Measurements from ENCODE around the gene ZNF112.

DNA sequence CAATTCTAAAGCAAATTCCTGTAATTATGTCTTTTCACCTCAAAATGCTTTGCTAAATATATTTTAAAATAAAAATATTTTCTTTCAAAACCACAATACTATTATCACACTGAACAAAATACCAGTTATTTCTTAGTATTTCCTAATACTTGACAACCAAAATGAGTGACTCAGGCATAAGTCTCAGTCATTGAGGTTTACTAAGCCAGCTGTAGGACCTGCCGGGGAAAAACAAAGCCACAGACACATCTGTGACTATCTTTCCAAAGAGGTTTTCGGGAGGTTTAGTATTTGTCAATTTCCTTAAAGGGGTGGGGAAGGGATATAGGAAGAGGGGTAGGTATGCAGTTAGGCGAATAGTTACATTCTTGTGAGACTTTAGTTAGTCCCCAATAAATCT, 48.5 kb downstream of the ZNF112 start:
- no peak for TF ChIP-seq TCF4 (CRISPR knock-in tag; IDR thresholded peaks at IDR 0.05; ENCODE audit: borderline replicate concordance)
- TF ChIP-seq, protein P1, sequence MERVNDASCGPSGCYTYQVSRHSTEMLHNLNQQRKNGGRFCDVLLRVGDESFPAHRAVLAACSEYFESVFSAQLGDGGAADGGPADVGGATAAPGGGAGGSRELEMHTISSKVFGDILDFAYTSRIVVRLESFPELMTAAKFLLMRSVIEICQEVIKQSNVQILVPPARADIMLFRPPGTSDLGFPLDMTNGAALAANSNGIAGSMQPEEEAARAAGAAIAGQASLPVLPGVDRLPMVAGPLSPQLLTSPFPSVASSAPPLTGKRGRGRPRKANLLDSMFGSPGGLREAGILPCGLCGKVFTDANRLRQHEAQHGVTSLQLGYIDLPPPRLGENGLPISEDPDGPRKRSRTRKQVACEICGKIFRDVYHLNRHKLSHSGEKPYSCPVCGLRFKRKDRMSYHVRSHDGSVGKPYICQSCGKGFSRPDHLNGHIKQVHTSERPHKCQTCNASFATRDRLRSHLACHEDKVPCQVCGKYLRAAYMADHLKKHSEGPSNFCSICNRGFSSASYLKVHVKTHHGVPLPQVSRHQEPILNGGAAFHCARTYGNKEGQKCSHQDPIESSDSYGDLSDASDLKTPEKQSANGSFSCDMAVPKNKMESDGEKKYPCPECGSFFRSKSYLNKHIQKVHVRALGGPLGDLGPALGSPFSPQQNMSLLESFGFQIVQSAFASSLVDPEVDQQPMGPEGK (CRISPR knock-in tag; IDR thresholded peaks at IDR 0.05; ENCODE audit: borderline replicate concordance) = no peak
- TF ChIP-seq ARNTL (CRISPR knock-in tag; IDR thresholded peaks at IDR 0.05; ENCODE audit: borderline replicate concordance, low read depth) = no peak
- TF ChIP-seq ZFP3 (CRISPR knock-in tag; IDR thresholded peaks at IDR 0.05) = no peak
- no peak for TF ChIP-seq CSDC2 (CRISPR knock-in tag; IDR thresholded peaks at IDR 0.05)
- no peak for TF ChIP-seq ZNF8 (CRISPR knock-in tag; IDR thresholded peaks at IDR 0.05)
- TF ChIP-seq BACH2 (CRISPR knock-in tag; IDR thresholded peaks at IDR 0.05; ENCODE audit: borderline replicate concordance) = no peak
- no peak for TF ChIP-seq TOX (CRISPR knock-in tag; IDR thresholded peaks at IDR 0.05; ENCODE audit: borderline replicate concordance)
- no peak for TF ChIP-seq RARB (CRISPR knock-in tag; IDR thresholded peaks at IDR 0.05)
- TF ChIP-seq ZNF70 (CRISPR knock-in tag; IDR thresholded peaks at IDR 0.05) = no peak
- TF ChIP-seq, protein P2, sequence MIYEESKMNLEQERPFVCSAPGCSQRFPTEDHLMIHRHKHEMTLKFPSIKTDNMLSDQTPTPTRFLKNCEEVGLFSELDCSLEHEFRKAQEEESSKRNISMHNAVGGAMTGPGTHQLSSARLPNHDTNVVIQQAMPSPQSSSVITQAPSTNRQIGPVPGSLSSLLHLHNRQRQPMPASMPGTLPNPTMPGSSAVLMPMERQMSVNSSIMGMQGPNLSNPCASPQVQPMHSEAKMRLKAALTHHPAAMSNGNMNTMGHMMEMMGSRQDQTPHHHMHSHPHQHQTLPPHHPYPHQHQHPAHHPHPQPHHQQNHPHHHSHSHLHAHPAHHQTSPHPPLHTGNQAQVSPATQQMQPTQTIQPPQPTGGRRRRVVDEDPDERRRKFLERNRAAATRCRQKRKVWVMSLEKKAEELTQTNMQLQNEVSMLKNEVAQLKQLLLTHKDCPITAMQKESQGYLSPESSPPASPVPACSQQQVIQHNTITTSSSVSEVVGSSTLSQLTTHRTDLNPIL (CRISPR knock-in tag; IDR thresholded peaks at IDR 0.05; ENCODE audit: low read depth) = no peak
- TF ChIP-seq, protein P3, sequence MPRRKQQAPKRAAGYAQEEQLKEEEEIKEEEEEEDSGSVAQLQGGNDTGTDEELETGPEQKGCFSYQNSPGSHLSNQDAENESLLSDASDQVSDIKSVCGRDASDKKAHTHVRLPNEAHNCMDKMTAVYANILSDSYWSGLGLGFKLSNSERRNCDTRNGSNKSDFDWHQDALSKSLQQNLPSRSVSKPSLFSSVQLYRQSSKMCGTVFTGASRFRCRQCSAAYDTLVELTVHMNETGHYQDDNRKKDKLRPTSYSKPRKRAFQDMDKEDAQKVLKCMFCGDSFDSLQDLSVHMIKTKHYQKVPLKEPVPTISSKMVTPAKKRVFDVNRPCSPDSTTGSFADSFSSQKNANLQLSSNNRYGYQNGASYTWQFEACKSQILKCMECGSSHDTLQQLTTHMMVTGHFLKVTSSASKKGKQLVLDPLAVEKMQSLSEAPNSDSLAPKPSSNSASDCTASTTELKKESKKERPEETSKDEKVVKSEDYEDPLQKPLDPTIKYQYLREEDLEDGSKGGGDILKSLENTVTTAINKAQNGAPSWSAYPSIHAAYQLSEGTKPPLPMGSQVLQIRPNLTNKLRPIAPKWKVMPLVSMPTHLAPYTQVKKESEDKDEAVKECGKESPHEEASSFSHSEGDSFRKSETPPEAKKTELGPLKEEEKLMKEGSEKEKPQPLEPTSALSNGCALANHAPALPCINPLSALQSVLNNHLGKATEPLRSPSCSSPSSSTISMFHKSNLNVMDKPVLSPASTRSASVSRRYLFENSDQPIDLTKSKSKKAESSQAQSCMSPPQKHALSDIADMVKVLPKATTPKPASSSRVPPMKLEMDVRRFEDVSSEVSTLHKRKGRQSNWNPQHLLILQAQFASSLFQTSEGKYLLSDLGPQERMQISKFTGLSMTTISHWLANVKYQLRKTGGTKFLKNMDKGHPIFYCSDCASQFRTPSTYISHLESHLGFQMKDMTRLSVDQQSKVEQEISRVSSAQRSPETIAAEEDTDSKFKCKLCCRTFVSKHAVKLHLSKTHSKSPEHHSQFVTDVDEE (CRISPR knock-in tag; IDR thresholded peaks at IDR 0.05) = no peak
- TF ChIP-seq ZFP30 (CRISPR knock-in tag; IDR thresholded peaks at IDR 0.05) = no peak
